ENCODE results near the gene RAPGEF3. TPM values are rescaled to one million over a fixed set of nuclear protein-coding genes. Genes with fewer than 3 reads are reported as not detected.

RAPGEF3 gene
- total RNA-seq, 2 donors from 2014 or later: 0.62 to 1.4 TPM

GRCh38 chr12:47753021-47754001, 5.4 kb downstream of the RAPGEF3 start:
- Mint-ChIP-seq H3K4me1 (ENCODE audit: low read depth) (peaks cover 32% of the 10 kb centered on the region), H3K27me3 (ENCODE audit: low read depth) (peaks cover 6% of the 10 kb centered on the region), H3K36me3 (ENCODE audit: insufficient read depth in 2 of 2) (no peaks in the 10 kb centered on the region), H3K4me3 (no peak overlapping the region), H3K9me3 (no peaks in the 10 kb centered on the region), H3K27ac (no peak overlapping the region)
- DNase-seq (no peak), ATAC-seq (replicated peaks in 1 of 2) (no peak)

GRCh38 chr12:47752552-47752951, 6.1 kb downstream of the RAPGEF3 start:
- DNase-seq (no peak), ATAC-seq (replicated peaks in 1 of 2) (no peak)
- Mint-ChIP-seq H3K27me3 (ENCODE audit: low read depth) (peaks cover 6% of the 10 kb centered on the region), H3K4me1 (ENCODE audit: low read depth) (peaks cover 29% of the 10 kb centered on the region), H3K36me3 (ENCODE audit: insufficient read depth in 2 of 2) (no peaks in the 10 kb centered on the region), H3K9me3 (no peaks in the 10 kb centered on the region), H3K4me3 (no peak overlapping the region), H3K27ac (no peak overlapping the region)

- H3K36me3 Mint-ChIP-seq (ENCODE audit: insufficient read depth in 2 of 2): no peaks in the 10 kb centered on the region
- H3K9me3 Mint-ChIP-seq: no peaks in the 10 kb centered on the region
- H3K27me3 Mint-ChIP-seq (ENCODE audit: low read depth): peaks cover 1% of the 10 kb centered on the region
- no peak overlapping the region for H3K27ac Mint-ChIP-seq
- DNase-seq (no peak), ATAC-seq (replicated peaks in 1 of 2) (no peak)
- H3K4me1 Mint-ChIP-seq (ENCODE audit: low read depth): peaks cover 24% of the 10 kb centered on the region
- no peak overlapping the region for H3K4me3 Mint-ChIP-seq
Observed at GRCh38 chr12:47752121-47752520, 6.6 kb downstream of the RAPGEF3 start.

- Mint-ChIP-seq H3K4me3 (no peak overlapping the region), H3K27ac (no peak overlapping the region), H3K36me3 (ENCODE audit: insufficient read depth in 2 of 2) (no peaks in the 10 kb centered on the region), H3K27me3 (ENCODE audit: low read depth) (no peaks in the 10 kb centered on the region), H3K9me3 (no peaks in the 10 kb centered on the region), H3K4me1 (ENCODE audit: low read depth) (peaks cover 19% of the 10 kb centered on the region)
- ATAC-seq (replicated peaks in 1 of 2) (no peak), DNase-seq (no peak)
Observed at GRCh38 chr12:47751561-47751960, 7.1 kb downstream of the RAPGEF3 start.

- Mint-ChIP-seq H3K4me3 (no peak overlapping the region), H3K4me1 (ENCODE audit: low read depth) (peaks cover 14% of the 10 kb centered on the region), H3K27ac (no peak overlapping the region), H3K27me3 (ENCODE audit: low read depth) (no peaks in the 10 kb centered on the region), H3K36me3 (ENCODE audit: insufficient read depth in 2 of 2) (no peaks in the 10 kb centered on the region), H3K9me3 (no peaks in the 10 kb centered on the region)
- DNase-seq (no peak), ATAC-seq (replicated peaks in 1 of 2) (no peak)
Observed at GRCh38 chr12:47750916-47751470, 7.7 kb downstream of the RAPGEF3 start.

GRCh38 chr12:47750229-47750798, 8.4 kb downstream of the RAPGEF3 start:
- H3K27me3 Mint-ChIP-seq (ENCODE audit: low read depth): no peaks in the 10 kb centered on the region
- DNase-seq (no peak), ATAC-seq (replicated peaks in 1 of 2) (no peak)
- no peaks in the 10 kb centered on the region for H3K36me3 Mint-ChIP-seq (ENCODE audit: insufficient read depth in 2 of 2)
- H3K4me3 Mint-ChIP-seq: no peak overlapping the region
- H3K9me3 Mint-ChIP-seq: no peaks in the 10 kb centered on the region
- no peak overlapping the region for H3K27ac Mint-ChIP-seq
- peaks cover 7% of the 10 kb centered on the region for H3K4me1 Mint-ChIP-seq (ENCODE audit: low read depth)

GRCh38 chr12:47748899-47749298, 9.8 kb downstream of the RAPGEF3 start:
- ATAC-seq (replicated peaks in 1 of 2) (no peak), DNase-seq (no peak)
- peaks cover 4% of the 10 kb centered on the region for H3K4me1 Mint-ChIP-seq (ENCODE audit: low read depth)
- H3K36me3 Mint-ChIP-seq (ENCODE audit: insufficient read depth in 2 of 2): no peaks in the 10 kb centered on the region
- H3K9me3 Mint-ChIP-seq: no peaks in the 10 kb centered on the region
- no peak overlapping the region for H3K27ac Mint-ChIP-seq
- peaks cover 8% of the 10 kb centered on the region for H3K27me3 Mint-ChIP-seq (ENCODE audit: low read depth)
- no peak overlapping the region for H3K4me3 Mint-ChIP-seq

- no peaks in the 10 kb centered on the region for H3K36me3 Mint-ChIP-seq (ENCODE audit: insufficient read depth in 2 of 2)
- peaks cover 4% of the 10 kb centered on the region for H3K4me1 Mint-ChIP-seq (ENCODE audit: low read depth)
- ATAC-seq (replicated peaks in 1 of 2): no peak
- DNase-seq: no peak
- H3K27ac Mint-ChIP-seq: no peak overlapping the region
- H3K4me3 Mint-ChIP-seq: no peak overlapping the region
- no peaks in the 10 kb centered on the region for H3K9me3 Mint-ChIP-seq
- H3K27me3 Mint-ChIP-seq (ENCODE audit: low read depth): peaks cover 8% of the 10 kb centered on the region
Observed at GRCh38 chr12:47748507-47748828, 10.2 kb downstream of the RAPGEF3 start.

- ATAC-seq (replicated peaks in 1 of 2) (no peak), DNase-seq (no peak)
- Mint-ChIP-seq H3K9me3 (no peaks in the 10 kb centered on the region), H3K4me1 (ENCODE audit: low read depth) (peaks cover 4% of the 10 kb centered on the region), H3K36me3 (ENCODE audit: insufficient read depth in 2 of 2) (no peaks in the 10 kb centered on the region), H3K27ac (no peak overlapping the region), H3K4me3 (no peak overlapping the region), H3K27me3 (ENCODE audit: low read depth) (peaks cover 8% of the 10 kb centered on the region)
Observed at GRCh38 chr12:47747596-47748506, 10.8 kb downstream of the RAPGEF3 start.

GRCh38 chr12:47747126-47747525, 11.6 kb downstream of the RAPGEF3 start:
- Mint-ChIP-seq H3K36me3 (ENCODE audit: insufficient read depth in 2 of 2) (no peaks in the 10 kb centered on the region), H3K4me3 (no peak overlapping the region), H3K27me3 (ENCODE audit: low read depth) (peaks cover 8% of the 10 kb centered on the region), H3K9me3 (no peaks in the 10 kb centered on the region), H3K4me1 (ENCODE audit: low read depth) (peaks cover 9% of the 10 kb centered on the region), H3K27ac (no peak overlapping the region)
- DNase-seq (no peak), ATAC-seq (replicated peaks in 1 of 2) (no peak)

GRCh38 chr12:47746523-47746922, 12.2 kb downstream of the RAPGEF3 start:
- H3K4me3 Mint-ChIP-seq: no peak overlapping the region

GRCh38 chr12:47746073-47746472, 12.6 kb downstream of the RAPGEF3 start:
- Mint-ChIP-seq H3K4me3 (no peak overlapping the region), H3K27ac (no peak overlapping the region), H3K4me1 (ENCODE audit: low read depth) (peaks cover 15% of the 10 kb centered on the region), H3K27me3 (ENCODE audit: low read depth) (peaks cover 8% of the 10 kb centered on the region), H3K9me3 (no peaks in the 10 kb centered on the region), H3K36me3 (ENCODE audit: insufficient read depth in 2 of 2) (no peaks in the 10 kb centered on the region)
- no peak for DNase-seq
- ATAC-seq (replicated peaks in 1 of 2): no peak

More at GRCh38 chr12:47746523-47746922, 12.2 kb downstream of the RAPGEF3 start:
- Mint-ChIP-seq H3K27ac (no peak overlapping the region), H3K36me3 (ENCODE audit: insufficient read depth in 2 of 2) (no peaks in the 10 kb centered on the region), H3K27me3 (ENCODE audit: low read depth) (peaks cover 8% of the 10 kb centered on the region), H3K9me3 (no peaks in the 10 kb centered on the region), H3K4me1 (ENCODE audit: low read depth) (peaks cover 10% of the 10 kb centered on the region)
- DNase-seq (no peak), ATAC-seq (replicated peaks in 1 of 2) (no peak)
